22Rv1 (cell line): ENCODE measurements around the gene HECW1.

Experiments
- ZFX ChIP-seq: fragments of 450-650 bp; IDR thresholded peaks from 2 replicates; pipeline ENCODE4 v1.6.1; 2017; ENCODE audit warnings: antibody characterized with exemption, borderline replicate concordance
- TF ChIP-seq, protein P1 (sequence below): fragments of 450-650 bp; IDR thresholded peaks from 2 replicates; pipeline ENCODE4 v1.5.1; 2017; ENCODE audit warnings: mild to moderate bottlenecking

DNA sequence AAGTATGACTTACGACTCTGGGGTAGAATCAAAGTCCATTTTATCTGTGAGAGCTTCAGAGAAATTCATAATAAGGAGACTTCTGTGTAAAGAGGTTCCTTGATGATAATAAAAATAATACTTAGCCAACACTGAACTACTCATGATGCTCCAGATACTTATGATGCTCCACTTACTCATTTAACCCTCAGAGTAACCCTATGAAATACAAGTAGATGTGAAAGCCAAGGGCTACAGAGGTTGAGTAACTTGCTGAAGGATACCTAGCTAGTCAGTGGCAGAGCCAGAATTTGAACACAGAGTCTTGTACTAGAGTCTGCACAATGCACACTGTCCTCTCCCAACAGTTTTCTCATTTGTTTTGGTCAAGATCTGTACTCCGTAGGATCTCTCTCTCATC lies 89.5 kb downstream of the HECW1 start:
- TF ChIP-seq, protein P1, sequence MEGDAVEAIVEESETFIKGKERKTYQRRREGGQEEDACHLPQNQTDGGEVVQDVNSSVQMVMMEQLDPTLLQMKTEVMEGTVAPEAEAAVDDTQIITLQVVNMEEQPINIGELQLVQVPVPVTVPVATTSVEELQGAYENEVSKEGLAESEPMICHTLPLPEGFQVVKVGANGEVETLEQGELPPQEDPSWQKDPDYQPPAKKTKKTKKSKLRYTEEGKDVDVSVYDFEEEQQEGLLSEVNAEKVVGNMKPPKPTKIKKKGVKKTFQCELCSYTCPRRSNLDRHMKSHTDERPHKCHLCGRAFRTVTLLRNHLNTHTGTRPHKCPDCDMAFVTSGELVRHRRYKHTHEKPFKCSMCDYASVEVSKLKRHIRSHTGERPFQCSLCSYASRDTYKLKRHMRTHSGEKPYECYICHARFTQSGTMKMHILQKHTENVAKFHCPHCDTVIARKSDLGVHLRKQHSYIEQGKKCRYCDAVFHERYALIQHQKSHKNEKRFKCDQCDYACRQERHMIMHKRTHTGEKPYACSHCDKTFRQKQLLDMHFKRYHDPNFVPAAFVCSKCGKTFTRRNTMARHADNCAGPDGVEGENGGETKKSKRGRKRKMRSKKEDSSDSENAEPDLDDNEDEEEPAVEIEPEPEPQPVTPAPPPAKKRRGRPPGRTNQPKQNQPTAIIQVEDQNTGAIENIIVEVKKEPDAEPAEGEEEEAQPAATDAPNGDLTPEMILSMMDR: no peak
- no peak for TF ChIP-seq ZFX
